Measurements from ENCODE around the gene FLNB.

FLNB gene

GRCh38 chr3:58169371-58169770 lies 161.1 kb downstream of the FLNB start:
- no peak for DNase-seq

- DNase-seq: no peak
These were observed 162.2 kb downstream of the FLNB start for GRCh38 chr3:58170376-58170775.

- no peak for DNase-seq
These were observed 162.9 kb downstream of the FLNB start for GRCh38 chr3:58171126-58171525.

- no peak for DNase-seq
These were observed 164.9 kb downstream of the FLNB start for GRCh38 chr3:58173029-58173668.

- DNase-seq: peak; percentile 64
These were observed 165.6 kb downstream of the FLNB start for GRCh38 chr3:58173669-58174398.

- DNase-seq: no peak
These were observed 166.9 kb downstream of the FLNB start for GRCh38 chr3:58175187-58175436.

GRCh38 chr3:58175437-58176184 lies 167.4 kb downstream of the FLNB start:
- no peak for DNase-seq

- DNase-seq: no peak
These were observed 167.9 kb downstream of the FLNB start for GRCh38 chr3:58176185-58176530.

GRCh38 chr3:58176827-58177489 lies 168.7 kb downstream of the FLNB start:
- DNase-seq: no peak

- peak; percentile 87 for DNase-seq
These were observed 169.7 kb downstream of the FLNB start for GRCh38 chr3:58177747-58178527.

- DNase-seq: no peak
These were observed 170.5 kb downstream of the FLNB start for GRCh38 chr3:58178528-58179234.

- DNase-seq: no peak
These were observed 171.2 kb downstream of the FLNB start for GRCh38 chr3:58179235-58180098.

- DNase-seq: no peak
These were observed 172.1 kb downstream of the FLNB start for GRCh38 chr3:58180099-58180880.

- no peak for DNase-seq
These were observed 172.8 kb downstream of the FLNB start for GRCh38 chr3:58180940-58181587.

- no peak for DNase-seq
These were observed 175.0 kb downstream of the FLNB start for GRCh38 chr3:58183221-58183620.

GRCh38 chr3:58183891-58184290 lies 175.7 kb downstream of the FLNB start:
- no peak for DNase-seq

GRCh38 chr3:58184309-58184981 lies 176.2 kb downstream of the FLNB start:
- no peak for DNase-seq

- DNase-seq: no peak
These were observed 176.7 kb downstream of the FLNB start for GRCh38 chr3:58184982-58185360.

- DNase-seq: no peak
These were observed 179.9 kb downstream of the FLNB start for GRCh38 chr3:58188173-58188564.

All from 8988T (cell line).